ENCODE data around the gene ARHGAP20.

Gene ARHGAP20

DNA sequence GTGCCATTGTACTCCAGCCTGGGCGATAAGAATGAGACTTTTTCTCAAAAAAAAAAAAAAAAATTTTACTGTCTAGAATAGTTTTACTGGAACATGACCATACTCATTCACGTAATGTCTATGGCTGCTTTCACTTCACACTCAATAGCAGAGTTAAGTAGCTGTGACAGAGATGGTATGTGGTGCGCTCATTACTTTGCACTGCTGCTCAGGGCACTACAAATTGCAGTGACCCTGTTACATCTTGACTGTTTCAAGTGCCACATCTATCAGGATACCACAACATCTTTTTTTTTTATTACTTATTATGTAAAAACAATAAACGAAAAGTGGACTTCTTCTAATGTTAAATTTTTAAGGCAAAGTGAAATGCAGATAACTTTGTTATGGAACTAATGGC lies 110.3 kb downstream of the ARHGAP20 start:
- TF ChIP-seq, protein P1, sequence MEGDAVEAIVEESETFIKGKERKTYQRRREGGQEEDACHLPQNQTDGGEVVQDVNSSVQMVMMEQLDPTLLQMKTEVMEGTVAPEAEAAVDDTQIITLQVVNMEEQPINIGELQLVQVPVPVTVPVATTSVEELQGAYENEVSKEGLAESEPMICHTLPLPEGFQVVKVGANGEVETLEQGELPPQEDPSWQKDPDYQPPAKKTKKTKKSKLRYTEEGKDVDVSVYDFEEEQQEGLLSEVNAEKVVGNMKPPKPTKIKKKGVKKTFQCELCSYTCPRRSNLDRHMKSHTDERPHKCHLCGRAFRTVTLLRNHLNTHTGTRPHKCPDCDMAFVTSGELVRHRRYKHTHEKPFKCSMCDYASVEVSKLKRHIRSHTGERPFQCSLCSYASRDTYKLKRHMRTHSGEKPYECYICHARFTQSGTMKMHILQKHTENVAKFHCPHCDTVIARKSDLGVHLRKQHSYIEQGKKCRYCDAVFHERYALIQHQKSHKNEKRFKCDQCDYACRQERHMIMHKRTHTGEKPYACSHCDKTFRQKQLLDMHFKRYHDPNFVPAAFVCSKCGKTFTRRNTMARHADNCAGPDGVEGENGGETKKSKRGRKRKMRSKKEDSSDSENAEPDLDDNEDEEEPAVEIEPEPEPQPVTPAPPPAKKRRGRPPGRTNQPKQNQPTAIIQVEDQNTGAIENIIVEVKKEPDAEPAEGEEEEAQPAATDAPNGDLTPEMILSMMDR (IDR thresholded peaks at IDR 0.05), result no peak
- TF ChIP-seq ZFX (IDR thresholded peaks at IDR 0.05; ENCODE audit: borderline replicate concordance), result no peak
- H3K27ac ChIP-seq, result no peak overlapping the region

DNA sequence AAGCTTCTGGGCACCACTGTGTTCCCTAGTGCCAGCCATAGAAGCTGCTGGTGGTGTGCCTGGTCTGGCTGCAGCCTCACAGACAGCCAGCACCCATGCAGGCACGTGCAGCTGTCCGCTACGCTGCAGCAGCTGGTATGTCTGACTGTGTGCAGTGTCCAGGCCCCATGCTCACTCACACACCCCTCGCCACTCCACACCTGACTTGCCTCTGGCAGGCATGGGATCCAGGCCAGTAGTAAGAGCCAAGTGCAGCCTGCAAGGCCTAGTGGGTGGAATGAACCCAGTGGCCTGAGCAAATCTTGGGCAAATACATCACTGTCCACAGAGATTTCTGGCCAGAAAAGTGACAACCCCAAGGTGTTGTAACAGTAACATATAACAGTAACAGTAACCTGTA lies 111.9 kb downstream of the ARHGAP20 start:
- TF ChIP-seq ZFX (IDR thresholded peaks at IDR 0.05; ENCODE audit: borderline replicate concordance), result no peak
- TF ChIP-seq, protein P1 (IDR thresholded peaks at IDR 0.05), result no peak
- no peak overlapping the region for H3K27ac ChIP-seq

DNA sequence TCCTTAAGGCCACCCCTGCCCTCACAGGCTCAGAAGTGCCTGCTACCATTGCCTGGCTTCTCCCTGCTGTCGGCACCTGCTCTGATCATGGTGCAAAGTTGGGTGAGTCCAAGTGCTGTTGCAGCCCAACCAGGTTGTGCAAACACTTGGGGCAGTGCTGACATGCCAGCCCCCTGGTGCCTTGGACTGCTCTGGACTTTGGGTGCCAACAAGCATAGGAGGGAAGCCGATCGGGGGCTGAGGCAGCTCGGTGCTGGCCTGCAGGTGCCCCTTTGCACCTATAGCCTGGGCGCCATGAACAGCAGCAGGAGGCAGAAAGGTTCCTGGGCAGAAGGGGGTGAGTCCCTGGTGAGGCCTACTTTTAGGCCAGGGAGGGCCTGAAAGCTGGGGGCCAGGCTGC lies 113.0 kb downstream of the ARHGAP20 start:
- TF ChIP-seq, protein P1 (IDR thresholded peaks at IDR 0.05), result no peak
- TF ChIP-seq ZFX (IDR thresholded peaks at IDR 0.05; ENCODE audit: borderline replicate concordance), result no peak

DNA sequence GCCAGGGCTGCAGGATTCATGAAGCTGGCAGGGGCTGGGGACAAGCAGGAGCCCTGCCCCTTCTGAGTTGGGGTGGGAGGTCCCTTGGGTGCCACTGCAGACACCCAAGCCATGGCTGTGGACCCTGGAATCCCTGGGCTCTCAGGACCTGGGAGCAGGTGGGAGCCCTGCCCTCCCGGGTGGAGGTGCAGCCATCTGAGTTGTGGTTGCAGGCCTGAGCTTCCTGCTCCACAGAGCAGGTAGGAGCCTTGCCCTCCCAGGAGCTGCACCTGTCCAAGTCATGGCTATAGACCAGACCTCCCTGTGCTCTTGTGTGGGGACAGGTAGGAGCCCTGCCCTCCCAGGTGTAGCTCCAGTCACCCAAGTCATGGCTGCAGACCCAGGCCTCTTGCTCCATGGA lies 113.5 kb downstream of the ARHGAP20 start:
- no peak overlapping the region for H3K27ac ChIP-seq
- TF ChIP-seq ZFX (IDR thresholded peaks at IDR 0.05; ENCODE audit: borderline replicate concordance), result no peak
- TF ChIP-seq, protein P1 (IDR thresholded peaks at IDR 0.05), result no peak

More for the DNA sequence above, 113.0 kb downstream of the ARHGAP20 start:
- no peak overlapping the region for H3K27ac ChIP-seq

DNA sequence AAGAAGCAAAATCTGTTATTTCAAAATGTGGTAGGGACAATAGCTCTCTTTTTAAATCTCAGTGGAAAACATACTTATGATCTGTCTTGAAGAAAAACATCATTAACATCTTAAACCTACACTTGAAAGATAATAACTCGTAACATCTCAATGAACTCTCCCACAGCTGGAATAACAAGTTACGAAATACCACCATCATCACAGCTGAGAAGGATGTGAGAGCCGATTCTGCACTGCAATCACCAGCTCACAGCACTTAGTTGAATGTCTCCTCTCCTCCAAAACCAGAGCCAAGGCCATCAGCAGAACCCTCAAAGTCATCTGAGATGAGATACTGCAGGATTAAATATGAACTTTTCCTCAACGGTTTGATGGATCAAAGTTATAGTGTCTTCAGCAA lies 124.3 kb downstream of the ARHGAP20 start:
- TF ChIP-seq, protein P1 (IDR thresholded peaks at IDR 0.05), result no peak
- no peak for TF ChIP-seq ZFX (IDR thresholded peaks at IDR 0.05; ENCODE audit: borderline replicate concordance)
- no peak overlapping the region for H3K27ac ChIP-seq

DNA sequence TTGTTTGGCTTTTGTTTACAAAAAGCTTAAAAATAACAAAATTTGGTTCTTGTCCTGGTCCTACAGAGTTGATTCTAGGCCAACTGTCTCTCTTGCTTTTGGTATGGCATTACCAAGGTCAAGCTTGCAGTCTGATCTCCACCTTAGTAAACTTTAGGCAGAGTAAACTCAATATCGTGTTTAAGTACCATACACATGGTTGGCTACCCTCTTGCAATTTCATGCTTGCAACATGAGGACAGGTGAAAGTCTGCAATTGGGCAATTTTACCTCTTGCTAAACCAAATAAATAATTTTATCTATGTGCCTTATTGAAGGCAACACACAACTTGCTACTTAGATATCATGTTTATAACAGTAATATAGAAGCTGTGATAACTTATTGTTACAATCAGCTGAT lies 125.1 kb downstream of the ARHGAP20 start:
- H3K27ac ChIP-seq, result no peak overlapping the region
- TF ChIP-seq ZFX (IDR thresholded peaks at IDR 0.05; ENCODE audit: borderline replicate concordance), result no peak
- TF ChIP-seq, protein P1 (IDR thresholded peaks at IDR 0.05), result no peak

DNA sequence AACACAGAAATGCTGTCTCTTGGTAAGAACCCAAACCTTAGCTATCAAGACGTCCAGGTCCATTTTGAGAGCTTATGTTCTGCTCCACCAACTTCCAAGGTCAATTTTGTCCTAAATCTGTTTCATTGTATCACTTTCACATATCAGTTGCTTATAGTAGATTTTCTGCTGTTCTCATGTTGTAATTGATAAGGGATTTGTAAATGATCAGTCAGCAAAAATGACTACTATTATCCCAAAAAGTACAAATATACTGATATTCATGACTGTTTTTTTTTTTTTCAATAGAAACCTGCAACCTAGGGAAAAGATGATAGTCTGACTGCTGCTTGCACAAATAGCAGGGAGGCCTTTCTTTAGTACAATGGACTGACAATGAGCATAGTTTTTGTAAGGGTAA lies 128.1 kb downstream of the ARHGAP20 start:
- TF ChIP-seq ZFX (IDR thresholded peaks at IDR 0.05; ENCODE audit: borderline replicate concordance), result no peak
- TF ChIP-seq, protein P1 (IDR thresholded peaks at IDR 0.05), result no peak
- H3K27ac ChIP-seq, result no peak overlapping the region

All from 22Rv1 (cell line).